Stimulated activated CD4-positive, alpha-beta T cell treated with anti-CD3 and anti-CD28 coated beads, Interleukin-2, amount 100 ng/mL, for 4 hours (primary cell): Measurements from ENCODE around the gene NEDD4L.

Experiments
- DNase-seq: peaks from one replicate; pipeline ENCODE4 v3.0.0-alpha.2; 2020; ENCODE audit warnings: low read depth

The NEDD4L gene

DNA sequence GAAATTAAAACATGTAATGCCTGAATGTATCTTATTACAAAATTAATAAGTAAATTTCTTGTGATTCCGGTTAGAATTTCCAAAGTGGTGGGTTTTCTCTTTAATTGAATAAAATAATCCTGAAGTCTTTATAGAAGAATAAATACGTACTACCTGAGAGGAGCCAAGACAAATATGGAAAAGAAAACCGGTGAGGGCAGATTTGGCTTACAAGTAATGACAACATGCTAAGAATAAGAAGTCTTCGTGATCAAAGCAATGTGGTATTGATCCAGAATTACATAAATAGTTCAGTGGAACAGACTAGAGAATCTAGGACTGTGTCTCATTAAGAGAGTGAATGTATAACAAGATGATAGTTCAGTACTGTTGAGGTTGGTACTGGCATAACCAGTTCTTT is 167.5 kb downstream of the NEDD4L start:
- DNase-seq, result no peak

DNA sequence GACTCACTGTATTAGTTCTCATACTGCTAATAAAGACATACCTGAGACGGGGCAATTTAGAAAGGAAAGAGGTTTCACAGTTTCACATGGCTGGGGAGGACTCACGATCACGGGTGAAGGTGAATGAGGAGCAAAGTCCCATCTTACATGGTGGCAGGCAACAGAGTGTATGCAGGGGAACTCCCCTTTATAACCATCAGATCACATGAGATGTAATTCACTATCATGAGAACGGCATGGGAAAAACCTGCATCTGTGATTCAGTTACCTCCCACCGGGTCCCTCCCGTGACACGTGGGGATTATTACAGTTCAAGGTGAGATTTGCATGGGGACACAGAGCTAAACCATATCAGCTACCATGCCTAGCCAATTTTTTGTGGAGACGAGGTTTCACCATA is 168.2 kb downstream of the NEDD4L start:
- DNase-seq, result no peak

DNA sequence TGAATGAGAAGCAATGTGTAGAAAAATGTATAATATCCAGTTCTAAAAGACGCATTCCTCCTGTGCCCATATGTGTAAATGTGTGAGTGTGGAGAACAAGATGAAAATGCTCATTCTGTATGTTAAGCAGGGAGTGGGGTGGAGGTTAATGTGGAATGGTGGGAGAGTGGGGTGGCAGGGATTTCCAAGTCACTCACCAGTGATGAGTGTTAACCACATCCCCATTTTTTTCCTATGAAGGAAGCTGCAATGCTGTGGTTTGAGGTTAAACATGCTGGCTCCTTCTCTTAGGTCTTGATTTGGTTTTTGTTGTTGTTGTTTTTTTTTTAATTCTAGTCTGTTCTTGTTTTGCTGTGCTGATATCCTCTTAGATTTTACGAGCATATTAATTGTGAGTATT is 169.4 kb downstream of the NEDD4L start:
- no peak for DNase-seq

DNA sequence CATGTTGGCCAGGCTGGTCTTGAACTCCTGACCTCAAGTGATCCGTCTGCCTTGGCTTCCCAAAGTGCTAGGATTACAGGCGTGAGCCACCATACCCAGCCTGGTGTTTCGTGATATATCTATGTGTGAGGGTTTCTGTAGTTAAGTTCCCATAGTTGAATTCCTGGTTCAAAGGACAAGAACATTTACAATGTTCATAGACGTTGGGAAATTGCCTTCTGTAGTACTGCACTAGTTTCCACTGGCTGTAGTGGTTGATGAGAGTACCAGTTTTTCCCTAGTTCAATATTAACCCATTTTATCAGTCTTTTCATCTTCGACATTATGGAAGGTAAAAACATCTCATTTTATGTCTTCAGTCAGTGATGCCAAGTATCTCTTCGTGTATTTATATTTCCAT is 171.0 kb downstream of the NEDD4L start:
- DNase-seq, result no peak

DNA sequence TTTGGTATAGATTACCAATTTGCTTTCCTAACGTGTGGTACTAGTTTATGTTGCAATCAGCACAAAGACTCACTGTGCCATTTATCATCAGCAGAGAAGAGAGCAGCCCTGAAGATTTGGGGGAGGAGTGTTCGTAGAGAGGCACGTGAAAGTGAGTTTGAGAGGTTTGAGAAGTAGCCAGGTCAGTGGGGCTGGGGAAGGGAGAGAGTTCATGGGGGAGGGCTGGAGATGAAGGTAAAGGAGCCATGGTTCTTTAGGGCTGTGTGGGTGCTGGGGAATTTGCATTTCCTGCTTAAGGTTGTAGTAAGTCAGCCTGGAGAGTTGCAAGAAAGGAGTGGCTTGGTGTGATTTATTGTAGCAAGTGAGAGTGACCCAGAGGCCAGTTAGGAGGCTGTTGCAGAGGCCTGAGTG is 172.1 kb downstream of the NEDD4L start:
- no peak for DNase-seq

DNA sequence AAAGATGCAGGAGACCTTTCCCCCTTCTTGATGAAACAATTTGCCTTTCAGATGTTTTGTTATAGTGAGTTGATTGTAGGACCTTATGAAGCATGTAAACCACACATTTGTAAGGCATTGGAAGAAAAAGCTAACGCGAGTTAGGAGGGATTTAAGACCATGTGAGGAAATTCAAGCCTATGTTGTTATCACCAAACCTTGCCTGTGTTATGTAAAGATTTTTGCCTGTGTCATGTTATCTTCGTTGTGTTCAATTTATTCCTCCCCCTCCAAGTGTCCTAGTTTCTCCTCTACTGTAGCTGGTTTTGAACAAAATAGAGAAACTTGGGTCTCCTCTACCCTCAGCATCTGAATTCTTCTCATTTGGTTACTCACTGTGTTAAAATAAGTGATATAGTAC is 173.0 kb downstream of the NEDD4L start:
- DNase-seq, result no peak

DNA sequence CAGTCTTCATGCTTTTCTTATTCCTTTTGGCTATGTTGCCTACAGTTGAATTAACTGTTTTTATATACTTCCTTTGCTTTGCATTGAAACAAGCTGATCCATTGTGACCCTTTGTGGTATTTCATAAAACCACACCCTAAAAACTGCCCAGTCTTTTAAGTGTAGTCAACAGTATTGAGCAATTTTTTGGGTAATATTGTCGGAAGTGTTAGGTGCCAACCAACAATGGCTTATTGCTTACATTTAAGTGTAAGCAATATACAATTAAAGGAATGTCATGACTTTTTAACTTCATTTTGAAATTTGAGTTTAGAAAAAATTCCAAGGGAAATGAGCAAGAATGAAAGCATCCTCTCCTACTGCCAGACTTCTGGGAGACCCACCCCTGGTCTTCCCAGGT is 174.1 kb downstream of the NEDD4L start:
- DNase-seq, result no peak

DNA sequence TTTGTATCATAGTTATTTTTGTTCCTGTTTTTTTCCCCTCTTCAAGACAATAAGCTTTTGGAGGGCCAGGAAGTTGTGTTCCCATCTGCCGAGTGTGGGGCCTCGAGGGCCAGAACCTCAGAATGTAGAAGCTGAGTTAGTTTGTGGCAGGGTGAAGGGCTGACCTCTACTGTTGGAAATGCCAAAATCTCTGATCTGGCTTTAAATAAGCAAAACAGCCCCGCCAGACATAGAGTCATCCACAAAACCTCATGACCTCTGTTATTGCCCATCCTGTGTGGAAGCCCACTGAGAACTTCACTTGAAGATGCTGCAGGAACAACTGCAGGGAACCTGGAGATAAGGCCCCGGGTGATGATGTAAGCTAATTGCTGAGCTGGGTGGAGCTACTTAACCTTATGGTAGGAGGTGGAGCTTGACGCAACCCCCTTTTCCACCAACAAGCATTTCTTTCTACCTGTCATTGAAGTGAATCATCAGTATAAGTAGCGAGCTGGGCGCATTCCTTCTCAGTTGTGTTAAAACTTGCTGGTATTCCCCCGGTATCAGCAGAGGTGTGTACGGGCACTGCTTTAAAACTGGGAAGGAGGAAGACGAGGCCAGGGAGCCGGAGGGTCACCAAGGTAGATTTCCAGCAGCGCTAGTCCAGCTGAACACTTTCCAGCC is 177.2 kb downstream of the NEDD4L start:
- DNase-seq, result no peak

DNA sequence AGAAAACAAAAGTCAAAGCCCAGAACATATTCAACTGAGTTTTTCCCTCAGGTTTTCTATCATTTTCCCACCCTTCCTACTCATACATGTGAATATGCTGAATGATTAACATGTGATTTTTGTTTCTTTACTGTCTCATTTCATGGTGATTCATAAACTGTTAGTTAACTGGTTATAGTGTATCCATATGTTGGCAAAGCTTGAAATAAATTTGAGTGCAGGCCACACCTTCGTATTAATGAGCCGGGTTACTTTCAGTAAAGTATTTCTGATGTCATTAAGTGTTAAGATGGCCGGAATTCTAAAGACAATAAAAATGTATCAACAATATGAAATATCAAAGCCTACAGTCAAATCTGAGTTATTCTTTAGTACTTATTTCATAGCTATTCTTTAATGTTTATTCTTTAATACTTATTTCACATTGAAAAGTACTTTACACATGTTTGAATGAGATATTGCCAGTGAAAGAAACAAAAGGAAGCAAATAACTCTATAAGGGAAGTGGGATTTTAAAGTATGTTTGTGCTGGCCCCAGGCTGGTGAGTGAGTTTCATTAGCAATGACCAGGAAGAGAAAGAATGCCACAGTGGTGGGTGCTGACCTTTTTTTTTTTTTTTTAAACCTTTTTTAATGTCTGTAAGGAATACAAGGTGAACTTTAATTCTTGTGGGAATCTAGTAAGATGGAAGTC is 178.6 kb downstream of the NEDD4L start:
- no peak for DNase-seq

DNA sequence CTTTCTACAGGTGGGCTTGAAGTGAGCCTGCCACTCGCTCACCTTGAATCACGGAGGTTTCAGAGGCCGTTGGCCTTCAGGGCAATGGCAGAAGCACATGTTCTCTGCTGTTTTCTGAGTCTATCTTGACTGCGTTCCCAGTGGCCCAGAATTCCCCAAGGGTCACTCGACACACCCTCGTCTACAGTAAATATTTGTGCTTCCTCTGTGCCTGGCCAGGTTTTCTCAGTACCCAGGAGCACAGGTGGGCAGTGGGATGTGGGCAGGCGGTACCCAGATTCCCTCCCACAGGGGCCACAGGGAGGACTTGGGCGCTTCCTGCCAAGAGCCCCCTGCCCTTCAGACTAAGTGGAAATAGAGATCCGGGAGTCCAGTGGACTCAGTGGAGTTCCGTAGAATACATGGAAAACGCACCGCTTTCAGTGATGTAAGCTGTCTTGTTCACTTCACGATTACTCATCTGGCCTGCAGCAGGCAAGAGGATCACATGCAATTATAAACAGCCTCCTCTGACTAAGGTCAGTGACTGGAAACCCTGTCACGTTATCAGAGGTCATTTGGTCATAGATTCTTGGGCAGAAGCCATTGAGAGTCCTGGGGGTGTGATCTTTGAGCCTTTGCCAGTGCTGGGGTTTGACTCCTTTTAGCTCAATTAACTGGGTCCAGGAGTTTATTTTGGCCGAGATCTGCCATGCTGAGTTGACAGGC is 179.8 kb downstream of the NEDD4L start:
- DNase-seq, result no peak

DNA sequence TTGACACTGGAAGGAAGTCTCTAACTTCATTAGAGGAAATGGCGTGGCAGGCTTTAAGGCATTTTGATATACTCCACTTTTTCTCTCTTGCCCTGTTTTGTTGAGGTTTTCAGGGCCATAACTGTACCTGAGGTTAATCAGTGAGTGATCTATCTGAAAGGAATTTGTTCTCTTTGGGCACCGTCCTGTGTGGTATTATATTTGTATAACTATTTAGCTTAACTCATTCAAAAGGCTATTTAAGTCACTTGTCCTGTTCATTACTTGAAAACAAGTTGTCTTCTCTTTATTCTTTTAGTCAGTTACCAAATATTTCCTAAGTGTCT is 180.4 kb downstream of the NEDD4L start:
- DNase-seq, result no peak

DNA sequence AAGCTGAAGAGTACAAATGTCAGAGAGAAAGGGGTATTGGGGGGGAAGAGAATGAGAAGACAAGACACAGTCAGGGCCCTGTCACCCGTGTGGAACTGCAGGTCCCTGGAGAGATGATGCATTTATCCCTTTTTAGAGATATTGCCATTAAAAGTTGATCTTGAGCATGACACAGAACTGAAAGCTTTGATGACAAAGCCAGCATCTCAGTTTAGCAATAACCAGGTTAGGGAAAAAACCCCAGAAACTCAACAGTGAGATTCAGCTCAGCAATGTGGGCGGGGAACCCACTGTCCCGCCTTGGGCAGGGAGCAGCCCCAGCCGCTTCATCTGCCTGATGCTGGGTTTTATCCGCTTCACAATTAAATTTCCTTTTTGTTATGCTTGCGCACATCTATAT is 181.1 kb downstream of the NEDD4L start:
- DNase-seq, result no peak

DNA sequence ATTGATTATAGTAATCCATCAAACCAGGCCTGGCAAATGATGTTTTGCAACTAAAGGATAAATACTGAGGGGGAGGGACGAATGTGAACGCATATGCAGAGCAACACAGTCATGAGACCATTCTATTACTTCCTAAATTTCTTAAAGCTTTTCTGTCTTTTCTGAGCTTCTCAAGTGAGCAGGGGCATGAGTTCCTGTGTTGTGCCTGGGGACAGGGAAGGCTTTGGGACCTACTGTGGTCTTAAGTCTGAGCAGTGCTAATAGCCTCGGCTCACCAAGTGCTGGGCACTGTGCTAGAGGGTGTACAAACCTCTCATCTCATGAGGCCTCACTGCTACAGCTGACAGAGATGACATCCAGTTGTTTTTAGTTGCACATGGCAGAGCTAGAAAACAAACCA is 182.4 kb downstream of the NEDD4L start:
- no peak for DNase-seq

DNA sequence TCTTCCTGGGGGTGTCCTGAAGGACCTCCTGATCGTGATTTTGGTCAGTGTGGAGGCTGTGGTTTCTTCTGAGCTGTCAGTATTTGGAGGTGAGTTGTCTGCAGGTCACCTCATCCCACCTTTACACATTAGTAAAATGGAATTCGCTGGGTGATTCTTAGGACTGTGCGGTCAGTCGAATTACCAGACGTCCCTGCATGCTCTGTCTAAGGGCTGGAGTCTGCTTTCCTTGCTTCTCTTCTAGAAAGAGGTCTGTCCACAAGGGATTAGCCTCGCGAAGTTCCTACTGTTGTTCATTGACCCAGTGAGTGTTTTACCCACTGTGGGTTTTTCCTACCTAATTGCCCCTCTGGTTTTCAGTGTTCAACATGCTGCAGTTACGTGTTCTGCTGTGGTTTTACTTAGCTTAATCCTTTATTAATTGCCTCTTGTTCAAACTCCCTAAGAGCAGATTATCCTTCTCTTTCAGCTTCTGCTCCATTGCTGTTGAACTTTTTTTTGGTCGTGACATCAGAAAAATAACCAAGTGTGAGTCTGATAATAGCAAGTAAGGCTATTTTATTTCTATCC is 183.4 kb downstream of the NEDD4L start:
- DNase-seq, result no peak

DNA sequence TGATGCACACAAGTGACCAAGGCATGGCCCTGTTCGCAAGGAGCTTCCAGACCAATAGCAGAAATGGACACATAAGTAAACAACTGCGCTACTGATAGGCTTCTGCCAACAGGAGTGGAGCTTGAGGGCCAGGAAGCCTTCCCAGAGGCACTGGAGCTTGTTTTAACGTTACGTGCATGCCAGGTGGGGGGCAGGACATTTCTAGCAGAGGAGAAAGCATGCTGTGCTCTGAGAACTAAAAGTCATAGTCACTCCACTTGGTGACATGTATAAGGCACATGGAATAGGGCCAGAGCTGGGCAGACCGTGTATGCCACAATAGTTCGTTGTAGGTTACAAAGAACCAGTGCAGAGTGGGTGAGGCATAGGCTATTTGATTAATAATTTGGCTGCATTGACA is 184.2 kb downstream of the NEDD4L start:
- no peak for DNase-seq

DNA sequence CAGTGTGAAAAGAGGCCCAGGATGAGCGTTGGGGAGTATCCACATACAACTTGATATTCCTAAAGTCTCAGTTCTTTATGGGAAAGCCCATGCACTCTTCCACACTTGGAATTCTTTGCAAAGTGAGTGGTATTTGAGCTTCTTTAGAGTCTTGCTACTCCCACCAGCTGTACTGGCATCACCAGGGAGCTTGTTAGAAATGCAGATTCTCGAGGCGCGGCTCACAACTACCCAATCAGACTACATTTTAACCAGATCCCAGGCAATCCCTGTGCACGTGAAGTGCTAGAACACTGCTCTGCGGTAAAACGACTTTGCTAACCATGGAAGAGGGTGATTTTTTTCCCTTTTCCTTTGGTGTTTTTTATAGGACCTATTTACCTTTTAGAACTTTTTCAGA is 184.7 kb downstream of the NEDD4L start:
- DNase-seq, result no peak

DNA sequence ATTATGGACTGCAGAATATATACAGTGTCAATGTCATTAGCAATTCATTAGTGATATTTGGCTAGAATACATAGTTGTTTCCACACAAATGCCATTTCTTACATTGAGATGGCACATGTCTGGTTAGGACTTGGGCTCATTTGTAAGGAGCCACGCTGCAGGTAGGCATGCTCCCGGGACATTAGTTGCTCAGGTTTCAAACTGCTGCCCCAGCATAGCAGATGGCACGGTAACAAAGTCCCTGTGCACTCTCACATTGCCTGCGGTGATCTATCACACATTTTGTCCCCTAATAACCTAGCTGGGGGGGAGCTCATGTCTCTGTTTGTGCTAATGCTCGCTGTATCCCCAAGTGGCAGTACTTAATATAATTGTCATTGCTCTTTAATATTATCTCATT is 185.1 kb downstream of the NEDD4L start:
- DNase-seq, result no peak

DNA sequence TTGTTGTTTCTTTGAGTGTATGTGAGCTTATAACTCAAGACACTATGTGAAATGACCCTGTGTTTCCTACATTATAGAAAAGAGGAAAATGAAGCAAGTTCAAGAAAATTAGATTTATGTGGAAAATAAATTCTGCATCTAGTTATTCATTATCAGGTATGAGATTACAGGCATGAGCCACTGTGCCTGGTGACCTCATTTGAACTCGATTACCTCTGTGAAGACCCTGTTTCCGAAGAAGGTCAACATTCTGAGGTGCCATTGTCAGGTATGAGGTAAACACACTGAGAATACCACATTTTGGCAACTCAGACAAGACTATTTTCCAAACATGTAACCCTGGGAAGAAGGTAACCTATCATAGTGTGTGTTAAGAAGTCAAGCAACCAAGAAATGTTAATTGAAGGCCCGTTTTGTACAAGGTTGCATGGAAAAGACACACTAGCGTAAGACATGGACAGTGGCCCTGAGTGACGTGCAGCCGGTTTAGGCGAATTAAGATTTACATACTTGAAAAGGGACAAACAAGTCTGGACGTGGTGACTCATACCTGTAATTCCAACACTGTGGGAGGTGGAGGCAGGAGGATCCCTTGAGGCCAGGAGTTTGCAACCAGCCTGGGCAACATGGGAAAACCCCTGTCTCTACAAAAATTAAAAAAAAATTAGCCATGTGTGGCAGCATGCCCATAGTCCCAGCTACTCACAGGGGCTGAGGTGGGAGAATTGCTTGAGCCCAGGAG is 186.6 kb downstream of the NEDD4L start:
- no peak for DNase-seq

DNA sequence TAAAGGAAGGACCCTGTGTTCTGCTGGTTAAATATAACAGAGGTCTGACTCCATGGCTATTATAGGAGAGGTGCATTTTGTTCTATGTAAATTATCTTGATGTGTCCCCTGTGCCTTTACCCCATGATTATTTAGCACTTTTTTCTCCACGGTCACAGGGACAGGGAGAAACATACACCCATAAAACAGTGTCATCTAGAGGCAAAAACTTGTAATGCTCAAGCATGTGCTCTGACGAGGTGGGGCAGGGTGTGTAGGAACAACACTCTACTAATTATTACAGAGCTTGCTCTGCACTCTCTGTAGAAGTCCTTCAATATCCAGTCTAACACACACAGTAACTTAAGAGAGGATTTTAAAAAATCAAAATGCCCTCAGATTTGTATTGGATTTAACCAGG is 187.9 kb downstream of the NEDD4L start:
- no peak for DNase-seq

DNA sequence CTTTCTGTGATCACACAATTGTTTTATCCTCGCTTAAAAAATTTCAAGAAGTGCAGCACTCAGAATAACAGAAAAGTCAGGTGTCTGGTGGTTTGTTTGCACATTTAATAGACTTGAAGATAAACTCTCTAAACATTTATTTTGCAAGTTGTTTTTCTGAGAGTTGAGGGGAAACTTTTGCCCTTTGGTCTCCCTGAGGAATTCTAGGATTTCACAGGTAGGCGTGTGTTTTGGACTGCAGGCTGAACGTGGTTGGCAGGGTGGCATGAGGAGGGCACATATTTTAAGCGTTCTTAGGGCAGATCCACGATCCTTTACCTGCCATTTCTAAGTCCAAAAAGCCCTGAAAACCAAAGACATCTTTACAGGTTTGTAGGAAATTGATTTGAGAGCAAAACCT is 188.6 kb downstream of the NEDD4L start:
- no peak for DNase-seq

DNA sequence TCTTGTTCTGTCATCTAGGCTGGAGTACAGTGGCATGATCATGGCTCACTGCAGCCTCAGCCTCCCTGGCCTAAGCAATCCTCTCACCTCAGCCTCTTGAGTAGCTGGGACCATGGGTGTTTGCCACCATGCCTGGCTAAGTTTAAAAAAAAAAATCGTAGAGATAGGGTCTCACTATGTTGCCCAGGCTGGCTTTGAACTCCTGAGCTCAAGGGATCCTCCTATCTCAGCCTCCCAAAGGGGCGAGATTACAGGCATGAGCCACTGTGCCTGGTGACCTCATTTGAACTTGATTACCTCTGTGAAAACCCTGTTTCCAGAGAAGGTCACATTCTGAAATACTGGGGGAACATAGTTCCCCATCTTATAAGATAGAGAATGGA is 190.3 kb downstream of the NEDD4L start:
- DNase-seq, result no peak

DNA sequence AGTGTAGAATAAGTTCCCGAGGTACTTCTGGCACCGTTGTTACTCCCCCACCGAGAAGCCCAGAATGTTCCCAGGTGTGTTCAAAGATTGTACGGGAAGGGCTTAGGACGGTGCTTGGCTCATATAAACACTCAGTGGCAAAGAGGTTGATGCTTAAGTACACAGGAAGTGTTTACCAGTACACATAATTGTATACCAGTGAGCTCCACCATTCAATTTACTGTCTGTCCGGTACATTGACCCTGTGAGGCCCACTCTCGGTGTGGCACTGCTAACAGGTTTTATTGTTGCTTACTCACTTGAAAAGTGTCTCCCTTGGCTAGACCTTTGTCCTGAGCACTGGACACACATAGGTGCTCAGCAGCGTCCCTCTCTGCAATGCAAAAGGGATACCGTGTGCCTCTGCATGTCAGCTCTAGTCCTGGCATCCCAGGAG is 191.0 kb downstream of the NEDD4L start:
- no peak for DNase-seq

DNA sequence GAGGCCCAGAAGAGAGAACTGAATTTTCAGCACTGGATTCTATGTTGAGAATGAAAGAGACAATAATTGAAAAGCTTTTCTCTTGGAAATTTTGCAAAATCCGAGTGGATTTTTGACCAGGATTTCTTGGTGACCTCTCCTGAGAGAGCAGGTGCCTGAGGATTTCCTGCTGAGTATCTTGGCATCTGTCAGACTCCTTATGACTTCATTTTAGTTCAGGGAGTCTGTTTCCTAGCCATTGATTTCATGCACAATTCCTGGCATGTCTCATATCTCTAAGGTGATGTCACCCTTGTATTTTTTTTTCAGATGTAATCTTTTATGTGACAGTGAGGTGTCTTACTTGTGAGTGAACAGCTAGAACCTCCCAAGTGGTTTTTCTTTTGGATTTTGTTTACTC is 195.9 kb downstream of the NEDD4L start:
- DNase-seq, result no peak
